SK-N-MC (cell line): ENCODE results near the gene RGL2.

Experiments used
- EZH2 ChIP-seq: fragments of 200-600 bp; sonication (generic); IDR thresholded peaks from one replicate; pipeline ENCODE4 v1.6.1; 2017; ENCODE audit warnings: antibody characterized with exemption
- POLR2AphosphoS5 ChIP-seq: IDR thresholded peaks from 2 replicates; pipeline ENCODE4 v1.6.1; 2012; ENCODE audit warnings: mild to moderate bottlenecking, low read depth, low read length, borderline replicate concordance

GRCh38 chr6:33254591-33254990 is 44.2 kb downstream of the RGL2 start:
- TF ChIP-seq POLR2AphosphoS5 (no peak), EZH2 (no peak)
